ENCODE data around the gene CDH11.
A peak's percentile ranks its signal among the peaks of the same experiment; 100 is the strongest.

CDH11 gene

DNA sequence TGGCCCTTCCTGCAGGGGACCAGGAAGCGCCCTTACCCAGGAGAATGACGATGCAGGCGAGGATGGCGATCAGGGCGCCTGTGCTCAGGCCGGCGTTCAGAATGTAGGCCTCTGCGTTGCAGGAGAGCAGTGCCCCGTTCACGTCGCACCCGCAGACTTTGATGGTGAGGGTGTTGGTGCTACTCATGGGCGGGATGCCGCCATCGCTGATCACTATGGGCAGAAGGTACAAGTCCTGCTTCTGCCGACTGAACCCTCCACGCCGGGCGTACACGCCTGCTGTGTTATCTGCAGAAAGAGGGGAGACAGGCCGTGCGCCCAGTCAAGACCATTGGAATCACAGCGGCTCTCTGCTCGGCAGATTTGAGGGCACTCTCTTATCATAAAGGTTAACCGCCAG, 171.1 kb downstream of the CDH11 start:
- no peak overlapping the region for H3K4me3 ChIP-seq (ENCODE audit: low read length)
- no peak for DNase-seq (ENCODE audit: low read depth)
- TF ChIP-seq, protein P1, sequence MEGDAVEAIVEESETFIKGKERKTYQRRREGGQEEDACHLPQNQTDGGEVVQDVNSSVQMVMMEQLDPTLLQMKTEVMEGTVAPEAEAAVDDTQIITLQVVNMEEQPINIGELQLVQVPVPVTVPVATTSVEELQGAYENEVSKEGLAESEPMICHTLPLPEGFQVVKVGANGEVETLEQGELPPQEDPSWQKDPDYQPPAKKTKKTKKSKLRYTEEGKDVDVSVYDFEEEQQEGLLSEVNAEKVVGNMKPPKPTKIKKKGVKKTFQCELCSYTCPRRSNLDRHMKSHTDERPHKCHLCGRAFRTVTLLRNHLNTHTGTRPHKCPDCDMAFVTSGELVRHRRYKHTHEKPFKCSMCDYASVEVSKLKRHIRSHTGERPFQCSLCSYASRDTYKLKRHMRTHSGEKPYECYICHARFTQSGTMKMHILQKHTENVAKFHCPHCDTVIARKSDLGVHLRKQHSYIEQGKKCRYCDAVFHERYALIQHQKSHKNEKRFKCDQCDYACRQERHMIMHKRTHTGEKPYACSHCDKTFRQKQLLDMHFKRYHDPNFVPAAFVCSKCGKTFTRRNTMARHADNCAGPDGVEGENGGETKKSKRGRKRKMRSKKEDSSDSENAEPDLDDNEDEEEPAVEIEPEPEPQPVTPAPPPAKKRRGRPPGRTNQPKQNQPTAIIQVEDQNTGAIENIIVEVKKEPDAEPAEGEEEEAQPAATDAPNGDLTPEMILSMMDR (IDR thresholded peaks at IDR 0.05; ENCODE audit: insufficient read depth, low read depth, low read length, missing control alignments) = no peak

DNA sequence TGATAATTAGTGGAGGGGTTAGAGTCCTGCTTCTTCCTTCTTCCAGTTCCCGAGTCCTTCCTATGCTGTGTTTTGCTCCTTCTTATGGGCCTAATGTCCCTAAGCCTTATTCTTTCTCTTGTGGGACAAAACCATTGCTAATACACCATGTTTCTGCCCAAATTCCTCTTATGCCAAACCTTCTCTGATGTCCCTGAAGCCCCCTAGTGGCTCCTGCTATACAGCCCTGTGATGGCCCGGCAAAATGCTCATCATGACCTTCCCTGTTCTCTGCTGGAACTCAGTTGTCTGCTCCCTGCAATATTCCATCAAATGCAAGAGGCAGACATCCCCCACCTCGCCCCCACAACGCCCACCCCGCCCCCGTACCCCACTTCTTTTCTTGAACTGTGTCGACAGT, 171.6 kb downstream of the CDH11 start:
- DNase-seq (ENCODE audit: low read depth) = no peak
- TF ChIP-seq, protein P1 (IDR thresholded peaks at IDR 0.05; ENCODE audit: insufficient read depth, low read depth, low read length, missing control alignments) = peak; percentile 6
- H3K4me3 ChIP-seq (ENCODE audit: low read length) = no peak overlapping the region

DNA sequence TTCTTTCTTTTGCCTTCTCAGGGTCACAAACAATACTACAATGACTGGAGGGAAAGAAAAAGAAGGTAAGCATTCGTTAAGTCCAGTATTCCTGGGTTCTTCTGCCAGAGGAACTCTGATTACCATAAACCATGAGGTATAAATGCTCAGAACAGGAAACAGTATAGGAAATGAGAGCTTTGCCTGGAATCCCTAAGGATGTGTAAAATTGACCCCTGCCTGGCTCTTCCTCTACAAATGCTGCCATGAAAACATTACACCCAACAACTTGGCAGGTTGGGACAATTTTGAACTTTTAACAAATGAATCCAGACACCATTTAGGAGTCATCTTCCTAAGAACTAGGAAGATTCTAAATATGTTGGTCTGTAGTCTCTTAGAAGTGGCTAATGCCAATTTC, 173.8 kb downstream of the CDH11 start:
- TF ChIP-seq, protein P1 (IDR thresholded peaks at IDR 0.05; ENCODE audit: insufficient read depth, low read depth, low read length, missing control alignments) = no peak
- DNase-seq (ENCODE audit: low read depth) = no peak
- H3K4me3 ChIP-seq (ENCODE audit: low read length) = no peak overlapping the region

DNA sequence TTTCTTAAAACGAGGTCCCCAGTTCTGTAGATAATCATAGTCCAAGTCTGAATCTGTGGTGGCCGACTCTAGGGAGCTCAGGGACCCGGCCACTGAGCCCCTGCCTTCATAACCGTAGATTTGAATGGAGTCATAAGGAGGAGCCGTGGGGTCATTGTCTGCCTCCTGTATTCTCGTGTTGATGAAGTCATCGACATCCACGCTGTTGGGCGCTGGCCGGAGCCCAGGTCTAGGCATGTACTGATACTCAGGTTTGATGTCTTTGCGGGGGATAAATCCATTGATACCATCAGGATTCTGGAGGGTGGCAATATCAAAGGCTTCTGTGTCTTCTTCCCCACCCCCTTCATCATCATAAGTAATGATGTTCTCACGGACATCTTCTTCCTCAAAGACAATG, 174.2 kb downstream of the CDH11 start:
- TF ChIP-seq, protein P1 (IDR thresholded peaks at IDR 0.05; ENCODE audit: insufficient read depth, low read depth, low read length, missing control alignments) = no peak
- H3K4me3 ChIP-seq (ENCODE audit: low read length) = no peak overlapping the region
- DNase-seq (ENCODE audit: low read depth) = no peak

DNA sequence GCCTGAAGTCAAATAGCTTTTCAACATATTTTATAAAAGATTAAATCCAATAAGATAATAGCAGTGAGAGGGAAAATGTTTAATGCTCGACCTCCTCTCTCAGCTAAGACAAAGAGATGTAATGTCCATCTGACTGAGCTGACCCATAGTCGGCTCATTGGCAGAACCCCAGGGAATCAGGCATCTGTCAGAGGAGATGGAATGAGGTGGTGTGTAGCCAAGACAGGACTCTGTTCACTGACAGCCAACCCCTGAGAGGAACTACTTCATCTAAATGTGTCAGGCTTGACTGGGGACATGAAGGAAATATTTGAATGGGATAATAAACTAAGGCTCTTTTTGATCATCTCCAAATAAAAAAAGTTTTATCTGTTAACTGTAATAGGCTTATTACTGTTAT, 188.0 kb downstream of the CDH11 start:
- H3K4me3 ChIP-seq (ENCODE audit: low read length) = no peak overlapping the region
- no peak for DNase-seq (ENCODE audit: low read depth)
- TF ChIP-seq, protein P1 (IDR thresholded peaks at IDR 0.05; ENCODE audit: insufficient read depth, low read depth, low read length, missing control alignments) = no peak

DNA sequence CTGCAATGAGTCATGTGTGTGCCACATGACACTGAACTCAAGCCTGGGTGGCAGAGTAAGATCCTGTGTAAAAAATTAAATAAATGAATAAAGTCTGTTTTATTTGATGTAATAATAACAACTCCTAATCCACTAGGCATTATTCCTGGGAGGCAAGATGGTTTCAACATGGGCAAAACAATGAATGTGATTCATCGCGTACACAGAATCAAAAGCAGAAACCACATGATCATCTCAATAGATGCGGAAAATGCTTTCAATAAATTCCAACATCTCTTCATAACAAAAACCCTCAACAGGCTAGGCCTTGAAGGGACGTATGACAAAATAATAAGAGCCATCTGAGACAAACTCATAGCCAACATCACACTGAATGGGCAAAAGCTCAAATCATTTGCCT, 195.4 kb downstream of the CDH11 start:
- TF ChIP-seq, protein P1 (IDR thresholded peaks at IDR 0.05; ENCODE audit: insufficient read depth, low read depth, low read length, missing control alignments) = no peak
- DNase-seq (ENCODE audit: low read depth) = peak; percentile 6
- no peak overlapping the region for H3K4me3 ChIP-seq (ENCODE audit: low read length)

DNA sequence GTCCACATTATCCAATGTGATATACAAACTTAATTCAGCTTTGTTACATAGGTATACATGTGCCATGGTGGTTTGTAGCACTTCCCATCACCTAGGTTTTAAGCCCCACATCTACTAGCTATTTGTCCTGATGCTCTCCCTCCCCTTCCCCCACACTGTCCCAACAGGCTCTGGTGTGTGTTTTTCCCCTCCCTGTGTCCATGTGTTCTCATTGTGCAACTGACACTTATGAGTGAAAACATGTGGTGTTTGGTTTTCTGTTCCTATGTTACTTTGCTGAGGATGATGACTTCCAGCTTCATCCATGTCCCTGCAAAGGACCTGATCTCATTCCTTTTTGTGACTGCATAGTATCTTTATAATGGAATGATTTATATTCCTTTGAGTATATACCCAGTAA, 196.7 kb downstream of the CDH11 start:
- H3K4me3 ChIP-seq (ENCODE audit: low read length) = no peak overlapping the region
- TF ChIP-seq, protein P1 (IDR thresholded peaks at IDR 0.05; ENCODE audit: insufficient read depth, low read depth, low read length, missing control alignments) = no peak
- no peak for DNase-seq (ENCODE audit: low read depth)
